HG02623 (cell line): ENCODE results near the gene LRP1B.

Experiments used
- ATAC-seq: cut with Tn5 transposase; IDR thresholded peaks from one replicate; pipeline ENCODE4 v1.9.1; 2021; ENCODE audit warnings: moderate library complexity; ENCODE audit not compliant: unreplicated experiment

LRP1B gene

GRCh38 chr2:141062031-141062430 lies 1068.8 kb downstream of the LRP1B start:
- no peak for ATAC-seq

GRCh38 chr2:141058556-141058955 lies 1072.3 kb downstream of the LRP1B start:
- ATAC-seq: no peak

- no peak for ATAC-seq
Observed at GRCh38 chr2:141055531-141055930, 1075.3 kb downstream of the LRP1B start.

GRCh38 chr2:141048951-141049350 lies 1081.9 kb downstream of the LRP1B start:
- ATAC-seq: no peak

GRCh38 chr2:141041281-141041680 lies 1089.5 kb downstream of the LRP1B start:
- no peak for ATAC-seq

- no peak for ATAC-seq
Observed at GRCh38 chr2:141038341-141038740, 1092.5 kb downstream of the LRP1B start.

GRCh38 chr2:141037361-141037760 lies 1093.5 kb downstream of the LRP1B start:
- ATAC-seq: no peak

GRCh38 chr2:141035846-141036420 lies 1094.9 kb downstream of the LRP1B start:
- ATAC-seq: no peak

GRCh38 chr2:141029428-141030078 lies 1101.3 kb downstream of the LRP1B start:
- ATAC-seq: no peak

GRCh38 chr2:141027221-141027620 lies 1103.6 kb downstream of the LRP1B start:
- ATAC-seq: no peak

GRCh38 chr2:141021611-141022010 lies 1109.2 kb downstream of the LRP1B start:
- ATAC-seq: no peak

- no peak for ATAC-seq
Observed at GRCh38 chr2:141021109-141021508, 1109.7 kb downstream of the LRP1B start.

- no peak for ATAC-seq
Observed at GRCh38 chr2:141020346-141020745, 1110.5 kb downstream of the LRP1B start.

GRCh38 chr2:141015341-141016047 lies 1115.3 kb downstream of the LRP1B start:
- no peak for ATAC-seq

GRCh38 chr2:141003967-141004657 lies 1126.7 kb downstream of the LRP1B start:
- no peak for ATAC-seq

GRCh38 chr2:141001750-141002149 lies 1129.1 kb downstream of the LRP1B start:
- ATAC-seq: no peak

GRCh38 chr2:140998577-140998976 lies 1132.2 kb downstream of the LRP1B start:
- ATAC-seq: no peak

- ATAC-seq: no peak
Observed at GRCh38 chr2:140998017-140998416, 1132.8 kb downstream of the LRP1B start.

GRCh38 chr2:140994856-140995255 lies 1136.0 kb downstream of the LRP1B start:
- ATAC-seq: no peak

GRCh38 chr2:140990416-140990815 lies 1140.4 kb downstream of the LRP1B start:
- ATAC-seq: no peak

GRCh38 chr2:140988597-140988996 lies 1142.2 kb downstream of the LRP1B start:
- ATAC-seq: no peak

- no peak for ATAC-seq
Observed at GRCh38 chr2:140986456-140986855, 1144.4 kb downstream of the LRP1B start.
